HepG2 (cell line): ENCODE data around the gene SCFD1. TPM values are rescaled to one million over a fixed set of nuclear protein-coding genes. Genes with fewer than 3 reads are reported as not detected.

Experiments used
- AKNA ChIP-seq: sonication (generic); formaldehyde crosslinking; IDR thresholded peaks from 2 replicates; pipeline ENCODE4 v1.4.0; 2020; ENCODE audit warnings: missing genetic modification reagents, borderline replicate concordance
- ATM ChIP-seq: fragments of 450-650 bp; IDR thresholded peaks from 2 replicates; pipeline ENCODE4 v1.7.1; 2017; ENCODE audit warnings: mild to moderate bottlenecking, borderline replicate concordance
- CBX2 ChIP-seq, 2 experiments: fragments of 200-600 bp in 1 of 2; sonication (generic); formaldehyde crosslinking in 1 of 2; IDR thresholded peaks; 2 replicates each; pipeline versions ENCODE4 v1.7.0 to v1.8.1; 2018 to 2022; ENCODE audit warnings: low read depth in 2 of 2, low read length in 1 of 2, mild to moderate bottlenecking in 1 of 2, missing genetic modification reagents in 1 of 2
- CERS6 ChIP-seq: sonication (generic); formaldehyde crosslinking; IDR thresholded peaks from 2 replicates; pipeline ENCODE4 v1.5.0; 2020; ENCODE audit warnings: missing genetic modification reagents
- DNMT3B ChIP-seq: conservative IDR thresholded peaks from 2 replicates; pipeline ENCODE4 v1.6.1; 2016; ENCODE audit warnings: missing biosample characterization, control low read depth
- FOXA1 ChIP-seq, 2 experiments: fragments of 450-650 bp in 1 of 2; sonication (generic) in 1 of 2; formaldehyde crosslinking in 1 of 2; IDR thresholded peaks; 2 replicates each; pipeline versions ENCODE4 v1.4.0 to v1.6.1; 2016 to 2020; ENCODE audit warnings: missing genetic modification reagents in 1 of 2
- GATAD1 ChIP-seq: IDR thresholded peaks from 2 replicates; pipeline ENCODE4 v1.6.1; 2016; ENCODE audit warnings: missing genetic modification reagents, missing compliant biosample characterization
- ISL2 ChIP-seq: sonication (generic); formaldehyde crosslinking; IDR thresholded peaks from 2 replicates; pipeline ENCODE4 v1.5.0; 2020; ENCODE audit warnings: missing genetic modification reagents
- KAT8 ChIP-seq: IDR thresholded peaks from 2 replicates; pipeline ENCODE4 v1.6.1; 2016; ENCODE audit warnings: missing genetic modification reagents, missing compliant biosample characterization
- KLF13 ChIP-seq: sonication (generic); formaldehyde crosslinking; IDR thresholded peaks from 2 replicates; pipeline ENCODE4 v1.4.0; 2020; ENCODE audit warnings: mild to moderate bottlenecking, missing genetic modification reagents
- KMT2B ChIP-seq: IDR thresholded peaks from 2 replicates; pipeline ENCODE4 v1.6.1; 2016; ENCODE audit warnings: missing genetic modification reagents, missing compliant biosample characterization
- MIER3 ChIP-seq: IDR thresholded peaks from 2 replicates; pipeline ENCODE4 v1.6.1; 2016; ENCODE audit warnings: missing compliant biosample characterization, borderline replicate concordance
- MIXL1 ChIP-seq: IDR thresholded peaks from 2 replicates; pipeline ENCODE4 v1.6.1; 2016
- NFIC ChIP-seq: IDR thresholded peaks from 2 replicates; pipeline ENCODE4 v1.6.1; 2012; ENCODE audit warnings: mild to moderate bottlenecking, low read length, inconsistent platforms
- PRMT3 ChIP-seq: sonication (generic); formaldehyde crosslinking; IDR thresholded peaks from 2 replicates; pipeline ENCODE4 v1.8.1; 2022; ENCODE audit warnings: low read depth, mild to moderate bottlenecking, moderate library complexity, missing genetic modification reagents, borderline replicate concordance
- STAT6 ChIP-seq: sonication (generic); formaldehyde crosslinking; IDR thresholded peaks from 2 replicates; pipeline ENCODE4 v1.4.0; 2020; ENCODE audit warnings: missing genetic modification reagents, mild to moderate bottlenecking, borderline replicate concordance
- TBX3 ChIP-seq: fragments of 450-650 bp; IDR thresholded peaks from 2 replicates; pipeline ENCODE4 v1.6.1; 2017; ENCODE audit warnings: antibody characterized with exemption, mild to moderate bottlenecking, inconsistent platforms, borderline replicate concordance
- ZFX ChIP-seq: sonication (generic); formaldehyde crosslinking; IDR thresholded peaks from 2 replicates; pipeline ENCODE4 v1.4.0; 2020; ENCODE audit warnings: mild to moderate bottlenecking, low read depth, missing genetic modification reagents, moderate library complexity
- ZNF138 ChIP-seq: sonication (generic); formaldehyde crosslinking; IDR thresholded peaks from 2 replicates; pipeline ENCODE4 v1.5.0; 2020; ENCODE audit warnings: mild to moderate bottlenecking, low read depth, missing genetic modification reagents
- ZNF205 ChIP-seq: IDR thresholded peaks from 2 replicates; pipeline ENCODE4 v1.6.1; 2018; ENCODE audit warnings: missing biosample characterization, missing genetic modification reagents
- ZNF562 ChIP-seq: sonication (generic); formaldehyde crosslinking; IDR thresholded peaks from 2 replicates; pipeline ENCODE4 v1.8.0; 2022; ENCODE audit warnings: missing genetic modification reagents, borderline replicate concordance
- ZSCAN12 ChIP-seq: sonication (generic); formaldehyde crosslinking; IDR thresholded peaks from 2 replicates; pipeline ENCODE4 v1.9.0; 2021; ENCODE audit warnings: mild to moderate bottlenecking, missing genetic modification reagents
- polyA plus RNA-seq, 8 experiments: library from polyadenylated mRNA; depleted of rRNA in 3 of 8; stranded (reverse) in 7 of 8; unstranded in 1 of 8; fragments of >200 nt; fragmentation: Illumina TruSeq in 4 of 8; extraction: Trizol in 4 of 8; gene quantifications; 2 replicates each; pipeline versions ENCODE4 v1.2.1 to v1.2.3, GENCODE V29; 2011 to 2016; ENCODE audit warnings: low read depth in 4 of 8, missing spikeins in 1 of 8, mixed read lengths in 1 of 8; ENCODE audit not compliant: insufficient read depth in 1 of 8
- total RNA-seq, 5 experiments: library from RNA; depleted of rRNA; stranded (reverse); fragments of >200 nt; fragmentation: Illumina TruSeq; extraction: Trizol; gene quantifications; 2 replicates each; pipeline ENCODE4 v1.2.3, GENCODE V29; 2016; ENCODE audit warnings: low read depth in 1 of 5

Gene SCFD1
- total and polyA plus RNA-seq, 2 of the 13 experiments (the other 11 are each of a cell fraction or from before 2014, with no cell fraction given) = 235 to 256 TPM

GRCh38 chr14:30656190-30656632 lies 34.1 kb downstream of the SCFD1 start (continued):
- TF ChIP-seq STAT6 (CRISPR knock-in tag) = peak; percentile 65; the same call in 1 of the 2 replicates
- TF ChIP-seq PRMT3 (CRISPR knock-in tag) = no peak
- no peak for TF ChIP-seq MIER3 (CRISPR knock-in tag)
- TF ChIP-seq KAT8 (CRISPR knock-in tag) = no peak
- TF ChIP-seq ATM = no peak
- no peak for TF ChIP-seq ZNF205 (CRISPR knock-in tag)
- TF ChIP-seq MIXL1 = peak; percentile 80
- TF ChIP-seq CERS6 = no peak
- no peak for TF ChIP-seq KMT2B (CRISPR knock-in tag)
- TF ChIP-seq ZFX (CRISPR knock-in tag) = no peak
- no peak for TF ChIP-seq ZNF138 (CRISPR knock-in tag)
- no peak for TF ChIP-seq AKNA
- 0 out of 2 replicates have a peak, but pooled peaks have one; percentile 5 for TF ChIP-seq TBX3
- no peak for TF ChIP-seq FOXA1 (IDR thresholded peaks at IDR 0.05)
- TF ChIP-seq FOXA1 (CRISPR knock-in tag; IDR thresholded peaks at IDR 0.05) = peak; percentile 59; the same call in 1 of the 2 replicates
- TF ChIP-seq DNMT3B = no peak
- no peak for TF ChIP-seq CBX2 (IDR thresholded peaks at IDR 0.05; ENCODE audit: low read depth, low read length)
- TF ChIP-seq CBX2 (CRISPR knock-in tag; IDR thresholded peaks at IDR 0.05; ENCODE audit: low read depth) = no peak
- no peak for TF ChIP-seq ZNF562 (CRISPR knock-in tag)
- TF ChIP-seq NFIC = no peak
- no peak for TF ChIP-seq KLF13 (CRISPR knock-in tag)
- TF ChIP-seq ZSCAN12 = no peak
- TF ChIP-seq ISL2 (CRISPR knock-in tag) = 0 out of 2 replicates have a peak, but pooled peaks have one; percentile 28
- 0 out of 2 replicates have a peak, but pooled peaks have one; percentile 12 for TF ChIP-seq GATAD1 (CRISPR knock-in tag)
